Tibial nerve (tissue), 4 donors: ENCODE data around the gene NOL4L. TPM values are rescaled to one million over a fixed set of nuclear protein-coding genes. Genes with fewer than 3 reads are reported as not detected.

Experiments used
- DNase-seq, 2 donors: peaks; one replicate each; pipeline ENCODE4 v3.0.0-alpha.2; 2019; ENCODE audit warnings: low spot score in 2 of 2
- H3K27ac ChIP-seq, 4 donors: fragments of 200-600 bp; sonication (generic) in 3 of 4; one replicate each; pipeline ENCODE4 v1.5.1; 2017 to 2019; ENCODE audit warnings: mild to moderate bottlenecking in 1 of 4
- H3K27me3 ChIP-seq, 2 donors: fragments of 200-600 bp; sonication (generic) in 1 of 2; one replicate each; pipeline versions ENCODE4 v1.5.1 to v1.6.0; 2017 to 2019
- H3K36me3 ChIP-seq, 3 donors: fragments of 200-600 bp; sonication (generic); one replicate each; pipeline ENCODE4 v1.5.1; 2018 to 2019
- H3K4me1 ChIP-seq, 4 donors: fragments of 200-600 bp; sonication (generic) in 3 of 4; one replicate each; pipeline ENCODE4 v1.5.1; 2017 to 2019
- H3K4me3 ChIP-seq, 4 donors: fragments of 200-600 bp; sonication (generic) in 3 of 4; one replicate each; pipeline ENCODE4 v1.5.1; 2017 to 2019; ENCODE audit warnings: mild to moderate bottlenecking in 1 of 4, moderate library complexity in 1 of 4
- H3K9me3 ChIP-seq, 4 donors: fragments of 200-600 bp; sonication (generic) in 3 of 4; one replicate each; pipeline ENCODE4 v1.5.1; 2017 to 2019
- CTCF ChIP-seq, 5 experiments: fragments of 200-600 bp in 3 of 5; fragments of 450-650 bp in 2 of 5; sonication (generic) in 3 of 5; IDR thresholded peaks; one replicate each; pipeline ENCODE4 v1.5.1; 2016 to 2019; ENCODE audit warnings: antibody characterized with exemption in 5 of 5, mild to moderate bottlenecking in 3 of 5, moderate library complexity in 2 of 5
- EP300 ChIP-seq, 2 donors: sonication (generic); formaldehyde crosslinking; IDR thresholded peaks; one replicate each; pipeline ENCODE4 v1.6.1; 2017; ENCODE audit warnings: antibody characterized with exemption in 2 of 2, mild to moderate bottlenecking in 1 of 2
- POLR2A ChIP-seq, 2 donors: fragments of 450-650 bp; IDR thresholded peaks; one replicate each; pipeline ENCODE4 v1.6.1; 2017; ENCODE audit warnings: antibody characterized with exemption in 2 of 2, mild to moderate bottlenecking in 2 of 2, moderate library complexity in 2 of 2
- WGBS, 2 donors: methylation state at CpG; one replicate each; pipeline ENCODE4 v1.1.5; 2018; 5-methylcytosine and 5-hydroxymethylcytosine counted together
- total RNA-seq, 4 donors: library from RNA; depleted of rRNA; stranded (reverse); fragments of >200 nt; gene quantifications; one replicate each; pipeline ENCODE4 v1.1.0, GENCODE V29; 2016

Gene NOL4L
- total RNA-seq, 4 donors from 2014 or later = 11.5 to 22.3 (median 19.9) TPM

- Histone ChIP-seq H3K4me1 (peaks cover 0 to 67% (median 38%) of the 10 kb centered on the region in 4 donors), H3K36me3 (no peaks in the 10 kb centered on the region), H3K4me3 (peak overlapping the region; percentile 55 to 83 (median 72)), H3K27ac (peak overlapping the region; percentile 80 to 93 (median 86)), H3K27me3 (no peaks in the 10 kb centered on the region), H3K9me3 (no peaks in the 10 kb centered on the region)
- TF ChIP-seq EP300 (IDR thresholded peaks at IDR 0.05) (peak in 1 of 2 donors; percentile 15), POLR2A (IDR thresholded peaks at IDR 0.05) (no peak)
- WGBS, 2 donors = 1 to 2% methylated on average over 28 to 53 of the region's 82 CpGs
- DNase-seq = no peak
Observed at GRCh38 chr20:32482442-32483261, 102.5 kb downstream of the NOL4L start.

- no peak for TF ChIP-seq POLR2A (IDR thresholded peaks at IDR 0.05)
- TF ChIP-seq CTCF (IDR thresholded peaks at IDR 0.05) = no peak
- no peak for TF ChIP-seq EP300 (IDR thresholded peaks at IDR 0.05)
- H3K4me1 ChIP-seq = peaks cover 0 to 72% (median 44%) of the 10 kb centered on the region in 4 donors
- no peak for DNase-seq
- peak overlapping the region; percentile 80 to 93 (median 86) for H3K27ac ChIP-seq
- no peaks in the 10 kb centered on the region for H3K9me3 ChIP-seq
- 0 to 5% methylated on average over 9 of the region's 9 CpGs for WGBS, 2 donors
- peak overlapping the region; percentile 55 to 83 (median 72) for H3K4me3 ChIP-seq
- no peaks in the 10 kb centered on the region for H3K36me3 ChIP-seq
- H3K27me3 ChIP-seq = no peaks in the 10 kb centered on the region
Observed at GRCh38 chr20:32482143-32482441, 103.0 kb downstream of the NOL4L start.

GRCh38 chr20:32481311-32482142 is 103.6 kb downstream of the NOL4L start:
- Histone ChIP-seq H3K36me3 (no peaks in the 10 kb centered on the region), H3K4me3 (peak overlapping the region; percentile 55 to 83 (median 72)), H3K4me1 (peaks cover 0 to 78% (median 50%) of the 10 kb centered on the region in 4 donors)

GRCh38 chr20:32480371-32481241 is 104.5 kb downstream of the NOL4L start:
- TF ChIP-seq CTCF (IDR thresholded peaks at IDR 0.05) (no peak), POLR2A (IDR thresholded peaks at IDR 0.05) (no peak), EP300 (IDR thresholded peaks at IDR 0.05) (no peak)
- Histone ChIP-seq H3K4me3 (peak overlapping the region in 2 of 4 donors; percentile 16 to 83), H3K27me3 (no peaks in the 10 kb centered on the region), H3K36me3 (no peaks in the 10 kb centered on the region), H3K9me3 (no peaks in the 10 kb centered on the region), H3K4me1 (peaks cover 0 to 87% (median 59%) of the 10 kb centered on the region in 4 donors), H3K27ac (peak overlapping the region; percentile 80 to 93 (median 86))
- 44% methylated on average over 12 of the region's 12 CpGs for WGBS, 2 donors
- no peak for DNase-seq

More at GRCh38 chr20:32481311-32482142, 103.6 kb downstream of the NOL4L start:
- H3K27me3 ChIP-seq = no peaks in the 10 kb centered on the region
- peak overlapping the region; percentile 80 to 93 (median 86) for H3K27ac ChIP-seq
- no peaks in the 10 kb centered on the region for H3K9me3 ChIP-seq
- WGBS, 2 donors = 14% methylated on average over 12 to 13 of the region's 13 CpGs
- no peak for DNase-seq
- TF ChIP-seq CTCF (IDR thresholded peaks at IDR 0.05) (no peak), EP300 (IDR thresholded peaks at IDR 0.05) (peak in 1 of 2 donors; percentile 9), POLR2A (IDR thresholded peaks at IDR 0.05) (no peak)

GRCh38 chr20:32479697-32480171 is 105.4 kb downstream of the NOL4L start:
- DNase-seq = no peak
- Histone ChIP-seq H3K4me3 (no peak overlapping the region), H3K27me3 (no peaks in the 10 kb centered on the region), H3K4me1 (peaks cover 0 to 88% (median 62%) of the 10 kb centered on the region in 4 donors), H3K27ac (peak overlapping the region in 3 of 4 donors; percentile 51 to 93 (median 87)), H3K9me3 (no peaks in the 10 kb centered on the region), H3K36me3 (no peaks in the 10 kb centered on the region)
- WGBS, 2 donors = 27 to 32% methylated on average over 2 of the region's 2 CpGs
- TF ChIP-seq EP300 (IDR thresholded peaks at IDR 0.05) (no peak), POLR2A (IDR thresholded peaks at IDR 0.05) (no peak), CTCF (IDR thresholded peaks at IDR 0.05) (no peak)
